GM21825 (cell line): ENCODE results near the gene KCNK18.
A peak's percentile ranks its signal among the peaks of the same experiment; 100 is the strongest.
"Not testable (repeated sequence)": the region's sequence is repeated elsewhere in the genome, so short reads cannot be mapped to it uniquely, and the experiment has no call there.

ENCODE experiments used
- ATAC-seq: cut with Tn5 transposase; IDR thresholded peaks from one replicate; pipeline ENCODE4 v1.9.1; 2021; ENCODE audit warnings: mild to moderate bottlenecking, moderate library complexity; ENCODE audit not compliant: unreplicated experiment

The KCNK18 gene

GRCh38 chr10:117170244-117170643 lies 27.0 kb upstream of the KCNK18 start:
- ATAC-seq, result no peak

- peak; percentile 85 for ATAC-seq
Measured at GRCh38 chr10:117174439-117175214, 22.7 kb upstream of the KCNK18 start.

- peak; percentile 40 for ATAC-seq
Measured at GRCh38 chr10:117175215-117175900, 21.9 kb upstream of the KCNK18 start.

GRCh38 chr10:117175901-117176534 lies 21.3 kb upstream of the KCNK18 start:
- peak; percentile 62 for ATAC-seq

GRCh38 chr10:117178190-117178589 lies 19.1 kb upstream of the KCNK18 start:
- ATAC-seq, result no peak

- ATAC-seq, result no peak
Measured at GRCh38 chr10:117184296-117184695, 13.0 kb upstream of the KCNK18 start.

- ATAC-seq, result no peak
Measured at GRCh38 chr10:117184821-117185220, 12.5 kb upstream of the KCNK18 start.

- not testable (repeated sequence) for ATAC-seq
Measured at GRCh38 chr10:117185817-117186216, 11.5 kb upstream of the KCNK18 start.

- ATAC-seq, result no peak
Measured at GRCh38 chr10:117186832-117187615, 10.3 kb upstream of the KCNK18 start.

GRCh38 chr10:117188371-117188770 lies 8.9 kb upstream of the KCNK18 start:
- no peak for ATAC-seq

GRCh38 chr10:117189557-117189956 lies 7.7 kb upstream of the KCNK18 start:
- ATAC-seq, result no peak

GRCh38 chr10:117198088-117198487 lies 799 bp downstream of the KCNK18 start:
- ATAC-seq, result no peak

- ATAC-seq, result no peak
Measured at GRCh38 chr10:117201826-117202225, 4.5 kb downstream of the KCNK18 start.

GRCh38 chr10:117204316-117204715 lies 7.0 kb downstream of the KCNK18 start:
- ATAC-seq, result no peak

- no peak for ATAC-seq
Measured at GRCh38 chr10:117212176-117212575, 14.9 kb downstream of the KCNK18 start.

GRCh38 chr10:117214401-117214800 lies 17.1 kb downstream of the KCNK18 start:
- no peak for ATAC-seq

- no peak for ATAC-seq
Measured at GRCh38 chr10:117215079-117215478, 17.8 kb downstream of the KCNK18 start.

- no peak for ATAC-seq
Measured at GRCh38 chr10:117216028-117216427, 18.7 kb downstream of the KCNK18 start.

- peak; percentile 94 for ATAC-seq
Measured at GRCh38 chr10:117216611-117217195, 19.4 kb downstream of the KCNK18 start.

GRCh38 chr10:117217196-117217761 lies 20.0 kb downstream of the KCNK18 start:
- peak; percentile 44 for ATAC-seq
